Activated CD4-positive, alpha-beta T cell treated with anti-CD3 and anti-CD28 coated beads, Interleukin-2, amount 10 ng/mL, durations not matched to agents 7 days and 5 days (primary cell): ENCODE results near the gene MBNL1. TPM values are rescaled to one million over a fixed set of nuclear protein-coding genes. Genes with fewer than 3 reads are reported as not detected.
A peak's percentile ranks its signal among the peaks of the same experiment; 100 is the strongest.
"Not testable (repeated sequence)": the region's sequence is repeated elsewhere in the genome, so short reads cannot be mapped to it uniquely, and the experiment has no call there.

Experiments used
- CTCF ChIA-PET: fragments of 350-600 bp; sonication (Branson Sonifier 250); formaldehyde crosslinking; loops from one replicate; lab custom pipeline; 2021; ENCODE audit warnings: antibody characterized with exemption; lab: Charles Lee
- POLR2A ChIA-PET: fragments of 350-600 bp; sonication (Branson Sonifier 250); formaldehyde crosslinking; loops from one replicate; lab custom pipeline; 2021; ENCODE audit warnings: antibody characterized with exemption; lab: Charles Lee
- DNase-seq: peaks from one replicate; pipeline ENCODE4 v3.0.0-alpha.2; 2020
- H3K27ac Mint-ChIP-seq: one replicate; pipeline ENCODE4 v1.8.0; 2021; ENCODE audit warnings: mild to moderate bottlenecking, moderate library complexity, mixed read lengths
- H3K27me3 Mint-ChIP-seq: one replicate; pipeline ENCODE4 v1.8.0; 2021; ENCODE audit warnings: mixed read lengths
- H3K36me3 Mint-ChIP-seq: one replicate; pipeline ENCODE4 v1.8.0; 2021; ENCODE audit warnings: low read depth, mixed read lengths
- H3K4me1 Mint-ChIP-seq: one replicate; pipeline ENCODE4 v1.8.0; 2021; ENCODE audit warnings: mixed read lengths
- H3K4me3 Mint-ChIP-seq: one replicate; pipeline ENCODE4 v1.8.0; 2021; ENCODE audit warnings: mild to moderate bottlenecking, moderate library complexity, mixed read lengths
- H3K9me3 Mint-ChIP-seq: one replicate; pipeline ENCODE4 v1.8.0; 2021; ENCODE audit warnings: mixed read lengths
- total RNA-seq, 2 experiments: library from RNA; stranded (reverse); gene quantifications; one replicate each; pipeline ENCODE4 v1.2.3, GENCODE V29; 2021

Gene MBNL1
- total RNA-seq, 2 experiments from 2014 or later, result 437 to 559 TPM

DNA sequence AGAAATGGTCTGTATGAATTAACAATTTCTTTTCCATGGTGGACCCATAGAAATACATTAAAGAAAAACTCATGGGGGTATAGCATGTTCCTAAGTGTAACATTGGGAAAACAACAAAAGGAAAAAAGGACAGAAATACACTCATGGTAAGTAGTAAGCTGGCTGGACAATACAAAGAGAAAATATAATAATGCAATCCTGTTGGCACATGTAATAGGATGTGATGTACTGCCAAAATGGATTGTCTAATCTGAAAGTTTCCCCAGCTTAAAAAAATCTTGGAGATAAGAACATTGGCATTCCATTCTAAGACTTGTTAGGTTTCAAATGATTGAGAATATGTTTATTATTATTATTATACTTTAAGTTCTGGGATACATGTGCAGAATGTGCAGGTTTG is 128.1 kb downstream of the MBNL1 start:
- H3K27ac Mint-ChIP-seq, result no peak overlapping the region
- H3K27me3 Mint-ChIP-seq, result no peaks in the 10 kb centered on the region
- H3K36me3 Mint-ChIP-seq, result peaks cover 61% of the 10 kb centered on the region
- no peak for DNase-seq
- peaks cover 50% of the 10 kb centered on the region for H3K4me1 Mint-ChIP-seq
- POLR2A ChIA-PET, result no interaction called here
- CTCF ChIA-PET, result no interaction called here
- no peak overlapping the region for H3K4me3 Mint-ChIP-seq
- peaks cover 3% of the 10 kb centered on the region for H3K9me3 Mint-ChIP-seq

DNA sequence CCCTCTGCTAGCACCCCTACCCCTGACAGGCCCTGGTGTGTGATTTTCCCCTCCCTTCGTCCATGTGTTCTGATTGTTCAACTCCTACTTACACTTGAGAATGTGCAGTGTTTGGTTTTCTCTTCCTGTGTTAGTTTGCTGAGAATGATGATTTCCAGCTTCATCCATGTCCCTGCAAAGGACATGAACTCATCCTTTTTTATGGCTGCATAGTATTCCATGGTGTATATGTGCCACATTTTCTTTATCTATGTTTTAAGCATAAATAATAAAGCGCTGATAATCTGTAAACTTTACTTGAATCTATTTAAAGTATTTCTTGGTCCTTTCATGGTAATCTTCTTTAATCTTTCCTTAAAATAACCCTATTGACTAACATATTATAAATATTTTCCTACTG is 128.6 kb downstream of the MBNL1 start:
- H3K27me3 Mint-ChIP-seq, H3K4me3 Mint-ChIP-seq, DNase-seq, CTCF ChIA-PET, H3K27ac Mint-ChIP-seq, POLR2A ChIA-PET, H3K9me3 Mint-ChIP-seq: not testable (repeated sequence)
- Mint-ChIP-seq H3K36me3 (peaks cover 65% of the 10 kb centered on the region), H3K4me1 (peaks cover 54% of the 10 kb centered on the region)

DNA sequence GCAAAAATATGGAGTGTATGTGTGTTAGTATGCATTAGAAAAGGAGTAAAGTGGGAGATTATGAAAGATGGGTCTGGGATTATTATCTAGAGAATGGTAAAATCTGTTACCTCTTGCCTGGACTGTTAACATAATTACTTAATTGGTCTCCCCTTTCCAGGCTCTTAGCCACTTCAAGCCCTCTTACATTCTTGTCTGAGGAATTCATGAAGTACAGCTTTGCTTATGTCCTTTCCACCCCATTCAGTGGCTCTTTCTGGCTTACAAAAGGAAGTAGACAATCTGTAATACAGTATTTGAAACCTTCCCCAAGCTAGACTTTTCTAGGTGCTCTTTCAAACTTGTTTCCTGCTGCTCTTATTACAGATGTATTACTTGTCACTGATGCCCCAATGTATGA is 129.8 kb downstream of the MBNL1 start:
- Mint-ChIP-seq H3K9me3 (peaks cover 3% of the 10 kb centered on the region), H3K27me3 (no peaks in the 10 kb centered on the region), H3K36me3 (peaks cover 66% of the 10 kb centered on the region), H3K4me1 (peaks cover 59% of the 10 kb centered on the region), H3K27ac (peak overlapping the region; percentile 10), H3K4me3 (no peak overlapping the region)
- POLR2A ChIA-PET, result interaction anchor here (1.2 kb wide), 1 partner anchor 25 kb away, joined by 9 read pairs; no protein-coding TSS in a partner anchor
- CTCF ChIA-PET, result interaction anchor here (0.6 to 1.5 kb wide), 3 partner anchors 9 to 1091 kb away, joined by 3 read pairs; no protein-coding TSS in a partner anchor
- no peak for DNase-seq

DNA sequence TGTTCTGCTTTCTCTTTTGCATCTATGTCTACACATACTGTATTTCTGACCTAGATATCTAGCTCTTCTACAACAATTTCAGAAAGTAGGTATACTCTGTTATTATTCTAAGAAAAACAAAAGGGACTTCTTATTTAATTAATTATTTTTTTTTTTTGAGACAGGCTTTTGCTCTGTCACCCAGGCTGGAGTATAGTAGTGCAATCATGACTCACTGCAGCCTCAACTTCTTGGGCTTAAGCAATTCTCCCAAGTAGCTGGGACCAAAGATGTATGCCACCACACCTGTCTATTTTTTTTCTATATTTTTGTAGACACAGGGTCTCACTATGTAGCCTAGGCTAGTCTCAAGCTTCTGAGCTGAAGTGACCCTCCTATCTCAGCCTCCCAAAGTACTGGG is 130.6 kb downstream of the MBNL1 start:
- Mint-ChIP-seq H3K36me3 (peaks cover 64% of the 10 kb centered on the region), H3K4me1 (peaks cover 65% of the 10 kb centered on the region), H3K9me3 (peaks cover 3% of the 10 kb centered on the region), H3K27me3 (no peaks in the 10 kb centered on the region), H3K4me3 (no peak overlapping the region), H3K27ac (peak overlapping the region; percentile 68)
- POLR2A ChIA-PET, result interaction anchor here (0.6 to 1.2 kb wide), 2 partner anchors 26 to 299 kb away, joined by 3 to 9 read pairs; no protein-coding TSS in a partner anchor
- CTCF ChIA-PET, result interaction anchor here (0.6 to 1.5 kb wide), 4 partner anchors 8 to 1092 kb away, joined by 3 read pairs; no protein-coding TSS in a partner anchor
- DNase-seq, result no peak

DNA sequence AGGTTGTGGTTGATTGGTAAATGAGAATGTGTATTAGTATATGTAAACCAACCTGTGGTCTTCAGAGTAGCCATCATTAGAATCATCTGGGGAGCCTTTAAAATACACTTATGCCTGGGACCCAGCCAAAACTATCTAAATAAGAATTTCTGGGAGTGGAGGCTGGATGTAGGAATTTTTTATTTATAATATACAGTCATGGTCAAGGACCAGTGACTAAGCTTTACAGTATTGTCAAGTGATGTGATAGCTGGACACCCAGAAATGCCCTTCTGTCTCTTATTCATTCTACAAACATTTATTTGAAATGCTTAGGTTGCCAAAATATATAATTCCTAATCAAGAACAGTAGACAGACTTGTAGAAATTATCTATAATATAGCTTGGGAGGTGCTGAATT is 132.2 kb downstream of the MBNL1 start:
- no peak overlapping the region for H3K4me3 Mint-ChIP-seq

DNA sequence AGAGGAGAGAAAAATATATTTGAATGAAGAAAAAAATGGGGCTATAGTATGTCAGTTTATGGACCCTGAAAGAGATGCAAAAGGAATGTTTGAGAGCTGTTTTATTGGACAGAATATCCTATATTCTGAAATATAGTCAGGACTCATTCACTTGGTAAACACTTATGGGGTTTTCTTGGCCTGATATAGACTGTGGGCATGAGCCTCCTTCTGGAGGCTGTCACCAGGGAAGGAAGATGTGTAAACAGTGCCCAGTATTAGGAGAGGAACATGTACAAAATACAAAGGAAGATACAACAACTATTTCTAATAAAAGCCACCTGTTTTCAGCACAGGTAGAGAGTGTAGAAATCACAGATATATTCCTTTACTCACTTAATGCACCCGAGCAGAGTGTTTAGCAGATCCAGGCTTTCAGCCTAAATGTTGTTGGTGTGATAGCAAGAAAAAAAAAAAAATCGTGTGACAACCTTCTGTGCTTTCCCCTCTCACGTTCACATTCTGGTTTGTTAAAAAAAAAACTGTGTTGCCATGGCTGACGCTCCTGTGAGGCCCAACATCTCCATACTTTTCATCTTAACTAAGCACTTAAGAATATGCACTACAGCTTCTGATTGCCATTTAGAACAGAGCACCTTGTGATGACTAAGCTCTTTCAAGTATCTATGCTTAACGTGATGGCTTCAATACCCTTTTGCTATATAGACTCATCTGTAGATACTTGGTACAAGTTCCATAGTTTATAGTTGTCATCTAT is 134.1 kb downstream of the MBNL1 start:
- POLR2A ChIA-PET, result interaction anchor here (0.6 kb wide), 2 partner anchors 29 to 136 kb away, joined by 3 read pairs; no protein-coding TSS in a partner anchor
- DNase-seq, result no peak
- CTCF ChIA-PET, result interaction anchor here (0.7 to 1.3 kb wide), 4 partner anchors 9 to 170 kb away, joined by 3 to 7 read pairs (median 4); no protein-coding TSS in a partner anchor
- peaks cover 65% of the 10 kb centered on the region for H3K4me1 Mint-ChIP-seq
- H3K27me3 Mint-ChIP-seq, result no peaks in the 10 kb centered on the region
- H3K27ac Mint-ChIP-seq, result peak overlapping the region; percentile 43
- H3K9me3 Mint-ChIP-seq, result no peaks in the 10 kb centered on the region
- no peak overlapping the region for H3K4me3 Mint-ChIP-seq
- peaks cover 55% of the 10 kb centered on the region for H3K36me3 Mint-ChIP-seq

More for the DNA sequence above, 132.2 kb downstream of the MBNL1 start:
- Mint-ChIP-seq H3K27me3 (no peaks in the 10 kb centered on the region), H3K4me1 (peaks cover 65% of the 10 kb centered on the region), H3K27ac (no peak overlapping the region), H3K36me3 (peaks cover 59% of the 10 kb centered on the region), H3K9me3 (peaks cover 3% of the 10 kb centered on the region)
- no peak for DNase-seq
- POLR2A ChIA-PET, result no interaction called here
- CTCF ChIA-PET, result interaction anchor here (0.5 kb wide), 1 partner anchor 1194 kb away, joined by 3 read pairs; no protein-coding TSS in a partner anchor

DNA sequence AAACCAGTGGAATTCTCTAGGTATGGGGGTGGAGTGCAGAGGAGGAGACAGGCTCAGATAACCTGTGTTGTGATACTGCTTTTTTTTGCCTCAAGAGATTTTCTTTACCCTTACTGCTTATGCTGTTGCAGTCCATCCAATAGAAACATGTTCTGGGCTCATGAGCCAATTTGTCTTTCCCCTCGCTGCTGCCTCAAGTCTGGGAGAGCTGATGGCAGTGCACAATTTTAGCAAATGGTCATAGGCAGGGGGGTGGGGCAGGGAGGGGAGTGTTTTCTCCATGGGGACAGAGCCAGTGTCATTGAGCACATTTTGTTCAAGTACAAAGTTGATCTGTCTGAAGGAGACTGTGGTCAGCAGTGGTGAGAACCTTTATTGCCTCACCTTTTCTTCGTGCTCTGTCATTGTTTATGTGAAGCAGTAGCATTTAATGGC is 134.9 kb downstream of the MBNL1 start:
- POLR2A ChIA-PET, result no interaction called here

DNA sequence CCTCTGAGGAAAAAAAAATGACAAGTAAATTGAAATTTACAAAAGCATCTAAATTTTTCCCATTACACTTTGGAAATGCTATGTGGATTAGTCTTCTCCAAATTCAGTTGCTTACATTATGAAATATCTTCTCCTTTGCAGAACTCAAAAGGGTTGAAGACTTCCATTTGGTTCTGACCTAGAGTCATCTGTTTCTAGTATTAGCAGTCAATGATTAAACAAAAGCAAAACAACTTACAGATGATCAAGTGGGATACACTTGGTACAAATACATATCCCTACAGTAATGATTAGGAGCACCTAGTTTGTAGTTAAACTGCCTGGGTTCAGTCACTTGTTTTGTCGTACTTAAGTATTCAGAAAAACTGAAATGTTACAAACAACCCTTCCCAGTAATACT is 136.2 kb downstream of the MBNL1 start:
- no peaks in the 10 kb centered on the region for H3K27me3 Mint-ChIP-seq
- no peak overlapping the region for H3K4me3 Mint-ChIP-seq
- H3K27ac Mint-ChIP-seq, result no peak overlapping the region
- H3K36me3 Mint-ChIP-seq, result peaks cover 46% of the 10 kb centered on the region
- H3K4me1 Mint-ChIP-seq, result peaks cover 55% of the 10 kb centered on the region
- no peaks in the 10 kb centered on the region for H3K9me3 Mint-ChIP-seq
- DNase-seq, result no peak
- POLR2A ChIA-PET, result no interaction called here
- CTCF ChIA-PET, result no interaction called here

More for the DNA sequence above, 134.9 kb downstream of the MBNL1 start:
- CTCF ChIA-PET, result interaction anchor here (0.7 to 0.8 kb wide), 3 partner anchors 27 to 171 kb away, joined by 3 to 4 read pairs (median 3); no protein-coding TSS in a partner anchor
- peaks cover 63% of the 10 kb centered on the region for H3K4me1 Mint-ChIP-seq
- H3K27me3 Mint-ChIP-seq, result no peaks in the 10 kb centered on the region
- H3K36me3 Mint-ChIP-seq, result peaks cover 56% of the 10 kb centered on the region
- DNase-seq, result no peak
- no peaks in the 10 kb centered on the region for H3K9me3 Mint-ChIP-seq
- H3K27ac Mint-ChIP-seq, result peak overlapping the region; percentile 31
- H3K4me3 Mint-ChIP-seq, result no peak overlapping the region

DNA sequence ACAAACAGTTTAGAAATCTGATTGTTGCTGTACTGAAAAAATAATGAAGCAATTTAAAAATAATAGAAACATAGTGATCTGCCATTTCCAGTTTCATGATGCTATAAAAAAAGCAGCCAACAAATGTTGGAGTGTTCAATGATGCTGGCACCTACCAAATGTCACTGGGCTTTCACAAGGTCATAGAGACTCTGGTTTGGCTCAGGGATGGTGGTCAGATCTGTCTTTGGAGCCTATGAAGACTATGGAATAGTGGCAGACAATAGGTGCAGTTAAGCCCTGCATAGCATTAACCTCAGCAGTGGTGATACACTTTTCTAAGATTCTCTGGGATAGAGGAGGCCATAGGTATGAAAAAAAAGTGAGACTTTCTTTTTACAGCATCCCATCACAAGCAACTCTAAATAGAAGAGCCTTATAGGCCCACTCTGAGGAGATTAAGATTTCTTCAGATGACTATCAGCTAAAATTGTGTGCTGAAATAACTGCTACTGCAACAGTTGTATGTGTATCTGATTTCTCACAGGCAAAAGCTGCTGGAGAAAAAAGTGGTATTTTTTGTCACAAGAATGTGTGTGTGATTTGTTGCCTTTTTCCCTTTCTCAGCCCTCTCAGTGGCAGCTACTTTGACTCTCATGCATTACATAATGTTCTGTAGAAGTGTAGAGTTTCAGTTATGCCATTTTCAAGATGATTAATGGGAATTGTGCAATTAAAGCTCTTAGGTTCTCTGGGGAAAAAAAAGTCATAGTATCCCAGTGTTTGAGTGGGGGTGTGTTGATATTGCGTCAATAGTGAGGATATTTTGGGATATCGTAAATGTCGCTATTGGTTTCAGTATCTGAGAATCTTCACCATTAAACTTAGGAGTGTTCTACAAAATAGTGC is 137.4 kb downstream of the MBNL1 start:
- CTCF ChIA-PET, result interaction anchor here (1.2 kb wide), 1 partner anchor 7 kb away, joined by 3 read pairs; no protein-coding TSS in a partner anchor
- Mint-ChIP-seq H3K36me3 (peaks cover 48% of the 10 kb centered on the region), H3K4me1 (peaks cover 53% of the 10 kb centered on the region), H3K27ac (no peak overlapping the region), H3K4me3 (no peak overlapping the region), H3K27me3 (no peaks in the 10 kb centered on the region), H3K9me3 (no peaks in the 10 kb centered on the region)
- DNase-seq, result no peak
- POLR2A ChIA-PET, result no interaction called here

DNA sequence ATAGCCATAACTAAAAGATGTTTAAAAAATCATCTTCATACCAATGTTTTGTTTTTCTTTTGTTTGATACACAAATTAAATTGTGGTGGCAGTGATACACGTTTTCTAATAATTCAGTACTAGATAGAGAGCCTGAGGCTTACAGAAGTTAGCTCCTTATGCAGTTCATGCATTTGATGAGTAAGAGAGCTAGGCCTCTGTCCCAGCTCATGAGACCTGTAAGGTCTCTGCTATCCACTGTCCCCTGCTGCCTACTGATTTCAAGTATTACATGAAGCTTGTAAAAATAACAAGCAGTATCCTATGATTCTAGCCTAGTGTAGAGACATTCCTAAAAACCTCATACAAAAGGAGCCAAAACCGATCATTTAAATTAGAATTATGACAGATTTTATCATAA is 144.5 kb downstream of the MBNL1 start:
- Mint-ChIP-seq H3K9me3 (no peaks in the 10 kb centered on the region), H3K27ac (no peak overlapping the region), H3K4me1 (peaks cover 35% of the 10 kb centered on the region), H3K27me3 (no peaks in the 10 kb centered on the region), H3K4me3 (no peak overlapping the region), H3K36me3 (peaks cover 63% of the 10 kb centered on the region)
- no peak for DNase-seq
- POLR2A ChIA-PET, result no interaction called here
- CTCF ChIA-PET, result interaction anchor here (0.6 kb wide), 1 partner anchor 1807 kb away, joined by 3 read pairs; no protein-coding TSS in a partner anchor

DNA sequence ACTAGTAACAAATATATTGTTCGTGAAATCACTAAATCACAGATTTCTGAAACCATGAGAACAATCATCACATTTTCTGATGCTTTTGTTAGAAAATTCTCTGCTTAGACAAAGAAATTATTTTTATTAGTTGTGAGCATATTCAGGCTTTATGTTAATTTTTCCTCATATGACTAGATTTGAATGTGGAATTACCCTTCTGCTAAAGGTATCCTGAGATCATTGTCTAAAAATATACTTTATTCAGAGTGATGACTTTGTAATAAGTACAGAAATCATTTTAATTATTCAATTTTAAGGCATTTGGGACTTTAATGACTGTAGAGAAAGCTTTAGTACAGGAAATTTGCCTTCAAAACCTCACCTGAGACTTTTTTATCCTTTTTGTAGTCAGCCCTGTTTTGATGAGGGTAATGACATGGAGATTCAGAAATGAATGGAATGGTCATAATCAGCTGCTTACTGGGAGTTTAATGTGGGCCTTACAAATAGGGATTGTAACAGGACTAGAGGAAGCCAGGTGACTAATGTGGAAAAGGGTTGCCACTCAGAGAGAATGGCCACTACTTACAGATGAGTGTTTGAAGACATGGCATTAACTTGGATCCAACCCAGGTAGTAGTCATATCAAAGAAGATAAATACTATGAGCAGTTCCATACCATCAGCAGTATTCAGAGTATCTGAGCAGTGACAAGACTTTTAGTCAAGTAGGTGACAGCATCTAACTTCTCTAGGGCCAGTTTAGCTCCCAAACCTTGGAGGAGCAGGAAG is 148.3 kb downstream of the MBNL1 start:
- peaks cover 7% of the 10 kb centered on the region for H3K9me3 Mint-ChIP-seq
- no peak overlapping the region for H3K4me3 Mint-ChIP-seq
- H3K27me3 Mint-ChIP-seq, result no peaks in the 10 kb centered on the region
- ChIA-PET CTCF (interaction anchor here (1.0 to 1.6 kb wide), 3 partner anchors 7 to 42 kb away, joined by 3 to 4 read pairs (median 4); no protein-coding TSS in a partner anchor), POLR2A (no interaction called here)
- DNase-seq, result no peak
- peaks cover 41% of the 10 kb centered on the region for H3K4me1 Mint-ChIP-seq
- H3K27ac Mint-ChIP-seq, result peak overlapping the region; percentile 11
- H3K36me3 Mint-ChIP-seq, result peaks cover 85% of the 10 kb centered on the region

DNA sequence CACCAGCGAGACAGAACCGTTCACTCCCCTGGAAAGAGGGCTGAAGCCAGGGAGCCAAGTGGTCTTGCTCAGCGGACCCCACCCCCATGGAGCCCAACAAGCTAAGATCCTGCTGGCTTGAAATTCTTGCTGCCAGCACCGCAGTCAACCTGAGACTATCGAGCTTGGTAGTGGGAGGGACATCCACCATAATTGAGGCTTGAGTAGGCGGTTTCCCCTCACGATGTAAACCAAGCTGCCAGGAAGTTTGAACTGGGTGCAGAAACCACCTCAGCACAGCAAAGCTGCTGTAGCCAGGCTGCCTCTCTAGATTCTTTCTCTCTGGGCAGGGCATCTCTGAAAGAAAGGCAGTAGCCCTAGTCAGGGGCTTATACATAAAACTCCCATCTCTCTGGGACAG is 151.0 kb downstream of the MBNL1 start:
- ChIA-PET CTCF (interaction anchor here (0.5 to 1.3 kb wide), 4 partner anchors 8 to 341 kb away, joined by 3 to 4 read pairs (median 4); no protein-coding TSS in a partner anchor), POLR2A (no interaction called here)
- Mint-ChIP-seq H3K9me3 (peaks cover 20% of the 10 kb centered on the region), H3K27me3 (no peaks in the 10 kb centered on the region), H3K4me3 (no peak overlapping the region), H3K4me1 (peaks cover 59% of the 10 kb centered on the region), H3K27ac (no peak overlapping the region), H3K36me3 (peaks cover 97% of the 10 kb centered on the region)
- no peak for DNase-seq
